Fibroblast of the aortic adventitia (primary cell): ENCODE results near the gene NHSL2. TPM values are rescaled to one million over a fixed set of nuclear protein-coding genes. Genes with fewer than 3 reads are reported as not detected.
A peak's percentile ranks its signal among the peaks of the same experiment; 100 is the strongest.

Experiments used
- DNase-seq: peaks from one replicate; pipeline ENCODE4 v3.0.0-alpha.2; 2010; ENCODE audit warnings: low read depth
- H3K4me3 ChIP-seq: 2 replicates; pipeline ENCODE4 v1.5.1; 2011; ENCODE audit warnings: low read depth, mild to moderate bottlenecking, control low read depth, low read length, moderate library complexity
- CTCF ChIP-seq: IDR thresholded peaks from 2 replicates; pipeline ENCODE4 v1.5.1; 2011; ENCODE audit warnings: mild to moderate bottlenecking, low read length, control low read depth, inconsistent platforms; ENCODE audit not compliant: insufficient read depth
- total RNA-seq: library from RNA; depleted of rRNA; stranded (reverse); fragments of >200 nt; gene quantifications from 2 replicates; pipeline ENCODE4 v1.2.3, GENCODE V29; 2012; ENCODE audit warnings: low replicate concordance

NHSL2 gene
- total RNA-seq, 1 donor = 6.8 TPM

- no peak overlapping the region for H3K4me3 ChIP-seq
- TF ChIP-seq CTCF = peak; percentile 52
- DNase-seq = no peak
Measured at GRCh38 chrX:72021975-72022374, 111.3 kb downstream of the NHSL2 start.

DNA sequence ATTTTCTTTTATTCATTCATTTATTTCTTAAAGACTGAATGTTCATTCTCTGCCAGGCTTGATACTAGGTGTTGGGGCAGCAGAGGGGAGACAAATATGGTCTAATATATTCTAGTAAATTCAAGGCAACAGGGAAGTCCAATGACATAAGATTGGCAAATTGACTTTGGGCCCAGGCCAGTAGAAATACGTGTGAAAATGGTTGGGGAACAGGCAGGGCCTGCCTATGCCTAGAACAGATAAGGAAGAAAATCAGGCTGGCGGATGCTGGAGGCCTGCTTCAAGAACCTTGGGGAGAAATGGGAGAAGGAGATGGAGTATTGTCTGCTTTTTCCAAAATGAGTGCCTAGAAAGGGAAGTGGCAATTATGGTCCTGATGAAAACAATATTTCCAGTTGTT lies 112.4 kb downstream of the NHSL2 start:
- no peak overlapping the region for H3K4me3 ChIP-seq
- no peak for TF ChIP-seq CTCF
- DNase-seq = no peak

DNA sequence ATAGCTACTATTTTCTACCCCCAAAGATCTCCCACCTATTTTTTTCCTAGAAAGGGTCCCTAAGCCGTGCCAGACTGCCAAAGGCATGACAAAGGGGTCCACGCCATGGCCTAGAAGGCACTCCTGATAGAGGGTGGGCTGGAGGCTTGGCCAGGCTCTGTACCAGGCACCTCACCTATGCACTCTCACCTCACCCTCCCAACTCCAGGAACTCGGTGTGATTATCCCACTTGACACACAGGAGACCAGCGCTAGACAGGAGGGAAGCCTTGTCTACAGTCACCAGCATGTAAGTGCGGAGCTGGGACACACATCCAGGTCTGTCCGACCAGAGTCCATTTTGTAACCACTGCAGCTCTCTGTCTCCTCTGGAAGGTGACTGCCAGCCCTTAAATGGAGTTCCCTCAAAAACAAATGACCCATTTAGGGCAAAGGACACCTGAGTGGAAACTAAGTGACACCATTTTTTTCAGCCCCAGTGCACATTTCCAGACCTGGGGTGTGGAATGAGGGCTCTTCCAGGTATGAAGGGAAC lies 114.7 kb downstream of the NHSL2 start:
- no peak for TF ChIP-seq CTCF

GRCh38 chrX:72026341-72027023 lies 115.8 kb downstream of the NHSL2 start:
- DNase-seq = no peak
- TF ChIP-seq CTCF = no peak
- H3K4me3 ChIP-seq = no peak overlapping the region

More for the DNA sequence above, 114.7 kb downstream of the NHSL2 start:
- no peak for DNase-seq
- H3K4me3 ChIP-seq = no peak overlapping the region

DNA sequence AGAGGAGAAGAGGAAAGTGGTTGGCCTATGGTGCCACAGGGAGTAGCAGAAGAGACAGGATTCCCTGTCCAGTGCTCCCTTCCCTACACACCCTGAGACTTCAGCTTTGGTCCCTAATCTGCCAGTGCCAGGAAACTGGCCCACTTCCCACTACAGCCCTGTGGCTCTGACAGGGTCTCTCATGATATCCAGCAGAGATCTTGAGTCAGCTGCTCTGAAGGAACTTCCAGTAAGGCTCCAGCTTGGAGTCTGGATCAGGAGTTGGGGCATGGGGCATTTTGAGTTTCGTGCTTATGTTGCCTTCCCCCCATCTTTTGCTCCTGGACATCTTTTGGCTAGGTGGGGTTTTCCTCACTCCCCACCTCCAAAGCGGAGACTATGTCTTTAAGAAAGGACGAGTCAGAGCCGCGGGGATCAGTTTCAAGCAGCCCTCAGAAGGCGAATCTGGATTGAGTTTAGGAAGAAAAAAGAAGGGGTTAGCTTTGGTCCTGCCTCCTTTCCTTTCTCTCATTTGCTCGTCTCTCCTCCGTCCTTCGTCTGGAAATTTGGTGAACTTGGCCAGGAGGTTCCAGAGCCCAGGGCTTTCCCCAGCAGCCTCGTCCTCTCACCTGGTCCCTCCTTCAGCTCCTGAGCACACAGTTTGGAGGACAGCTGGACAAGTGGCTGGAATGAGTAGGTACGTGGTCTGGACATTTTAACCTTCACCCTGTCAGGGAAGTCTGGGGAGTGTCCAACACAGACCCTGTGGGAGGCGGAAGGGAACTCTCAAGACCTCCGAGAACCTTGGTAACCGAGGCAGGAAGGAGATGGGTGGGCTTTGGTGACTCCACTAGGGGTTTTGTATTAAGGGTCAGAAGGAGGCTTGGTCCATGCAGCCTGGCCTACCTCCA lies 116.6 kb downstream of the NHSL2 start:
- no peak for TF ChIP-seq CTCF
- H3K4me3 ChIP-seq = no peak overlapping the region
- DNase-seq = no peak

DNA sequence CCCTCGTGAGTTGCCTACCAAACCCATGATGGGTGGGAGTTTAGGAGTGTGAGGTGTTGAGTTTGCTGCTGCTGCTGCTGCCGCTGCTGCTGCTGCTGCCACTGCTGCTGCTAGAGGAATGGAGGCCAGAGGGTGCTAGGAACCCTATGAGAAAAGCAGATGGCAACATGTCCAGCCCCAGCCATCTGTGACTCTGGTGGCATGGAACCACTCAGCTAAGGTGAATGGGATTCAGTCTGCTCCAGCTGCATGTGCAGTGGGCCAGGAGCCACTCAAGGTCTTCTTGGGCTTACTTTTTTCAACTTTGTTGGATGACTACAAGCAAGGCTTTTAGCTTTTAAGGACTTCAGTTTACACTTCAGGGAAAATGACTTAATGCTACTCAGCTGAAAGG lies 117.3 kb downstream of the NHSL2 start:
- DNase-seq = no peak
- no peak overlapping the region for H3K4me3 ChIP-seq
- TF ChIP-seq CTCF = no peak
